OCI-LY7 (cell line): ENCODE measurements around the gene RTP5.

Source experiments
- CTCF ChIP-seq: fragments of 200-600 bp; sonication (generic); conservative IDR thresholded peaks from 2 replicates; pipeline ENCODE4 v1.5.1; 2014; ENCODE audit warnings: mild to moderate bottlenecking, antibody characterized with exemption, low read length, moderate library complexity, mixed read lengths
- EZH2phosphoT487 ChIP-seq: fragments of 200-600 bp; sonication (generic); IDR thresholded peaks from 2 replicates; pipeline ENCODE4 v1.6.1; 2018; ENCODE audit warnings: low read depth, borderline replicate concordance, mild to moderate bottlenecking, mixed run types, antibody characterized with exemption, low read length, moderate library complexity, mixed read lengths

- TF ChIP-seq CTCF, result no peak
- no peak for TF ChIP-seq EZH2phosphoT487
These were observed 19.6 kb upstream of the RTP5 start for GRCh38 chr2:241849616-241850543.
